ENCODE results near the gene CPTP.

- TF ChIP-seq, protein P1, sequence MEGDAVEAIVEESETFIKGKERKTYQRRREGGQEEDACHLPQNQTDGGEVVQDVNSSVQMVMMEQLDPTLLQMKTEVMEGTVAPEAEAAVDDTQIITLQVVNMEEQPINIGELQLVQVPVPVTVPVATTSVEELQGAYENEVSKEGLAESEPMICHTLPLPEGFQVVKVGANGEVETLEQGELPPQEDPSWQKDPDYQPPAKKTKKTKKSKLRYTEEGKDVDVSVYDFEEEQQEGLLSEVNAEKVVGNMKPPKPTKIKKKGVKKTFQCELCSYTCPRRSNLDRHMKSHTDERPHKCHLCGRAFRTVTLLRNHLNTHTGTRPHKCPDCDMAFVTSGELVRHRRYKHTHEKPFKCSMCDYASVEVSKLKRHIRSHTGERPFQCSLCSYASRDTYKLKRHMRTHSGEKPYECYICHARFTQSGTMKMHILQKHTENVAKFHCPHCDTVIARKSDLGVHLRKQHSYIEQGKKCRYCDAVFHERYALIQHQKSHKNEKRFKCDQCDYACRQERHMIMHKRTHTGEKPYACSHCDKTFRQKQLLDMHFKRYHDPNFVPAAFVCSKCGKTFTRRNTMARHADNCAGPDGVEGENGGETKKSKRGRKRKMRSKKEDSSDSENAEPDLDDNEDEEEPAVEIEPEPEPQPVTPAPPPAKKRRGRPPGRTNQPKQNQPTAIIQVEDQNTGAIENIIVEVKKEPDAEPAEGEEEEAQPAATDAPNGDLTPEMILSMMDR (IDR thresholded peaks at IDR 0.05) = no peak
- TF ChIP-seq POLR2AphosphoS5 (IDR thresholded peaks at IDR 0.05) = no peak
Observed at GRCh38 chr1:1345860-1346500, 21.4 kb downstream of the CPTP start.

All from prostate gland (tissue), 2 donors.